HG03378 (cell line): ENCODE results near the gene GLTPD2.

Source experiments
- ATAC-seq: cut with Tn5 transposase; IDR thresholded peaks from one replicate; pipeline ENCODE4 v1.9.1; 2021; ENCODE audit warnings: mild to moderate bottlenecking, moderate library complexity; ENCODE audit not compliant: unreplicated experiment

GLTPD2 gene

GRCh38 chr17:4838309-4838785 is 49.6 kb downstream of the GLTPD2 start:
- no peak for ATAC-seq

- no peak for ATAC-seq
Measured at GRCh38 chr17:4839221-4839620, 50.5 kb downstream of the GLTPD2 start.
